HEK293 (cell line): ENCODE data around the gene DCST1.
A peak's percentile ranks its signal among the peaks of the same experiment; 100 is the strongest.

ENCODE experiments used
- CTCF ChIA-PET: fragments of 350-600 bp; formaldehyde crosslinking; extraction: SDS; loops from one replicate; lab custom pipeline; 2021; ENCODE audit warnings: antibody characterized with exemption; lab: Yijun Ruan, JAX
- POLR2A ChIA-PET: fragments of 300-600 bp; formaldehyde crosslinking; extraction: SDS; loops from one replicate; lab custom pipeline; 2020; ENCODE audit warnings: antibody characterized with exemption, inconsistent platforms; lab: Yijun Ruan, JAX
- H3K27ac ChIP-seq: fragments of 200-500 bp; sonication (Bioruptor generic); 2 replicates; pipeline ENCODE4 v1.5.1; 2014; ENCODE audit warnings: low read depth, low read length, control low read depth, inconsistent platforms; ENCODE audit errors: extremely low read depth
- H3K36me3 ChIP-seq, 2 experiments: fragments of 200-500 bp in 1 of 2; sonication (Bioruptor generic) in 1 of 2; 1 replicate in 1 of 2; 2 replicates in 1 of 2; pipeline ENCODE4 v1.5.1; 2014 to 2017; ENCODE audit warnings: inconsistent platforms in 2 of 2, low read length in 2 of 2; ENCODE audit not compliant: control insufficient read depth in 2 of 2, insufficient read depth in 1 of 2
- H3K4me1 ChIP-seq: fragments of 200-500 bp; sonication (Bioruptor generic); 2 replicates; pipeline ENCODE4 v1.5.1; 2014; ENCODE audit warnings: mild to moderate bottlenecking, low read length, inconsistent platforms; ENCODE audit not compliant: control insufficient read depth, insufficient read depth
- H3K4me3 ChIP-seq: 2 replicates; pipeline ENCODE4 v1.5.1; 2011; ENCODE audit warnings: low read depth, mild to moderate bottlenecking, control low read depth, low read length, moderate library complexity
- H3K9me3 ChIP-seq: fragments of 200-500 bp; sonication (Bioruptor generic); 2 replicates; pipeline ENCODE4 v1.5.1; 2014; ENCODE audit warnings: low read depth, low read length, inconsistent platforms; ENCODE audit not compliant: control insufficient read depth, insufficient read depth
- BCL6B ChIP-seq: fragments of 450-650 bp; formaldehyde crosslinking; IDR thresholded peaks from 2 replicates; pipeline ENCODE4 v1.5.1; 2017; ENCODE audit warnings: missing biosample characterization, missing genetic modification characterization
- EGR2 ChIP-seq: fragments of 450-650 bp; formaldehyde crosslinking; IDR thresholded peaks from 2 replicates; pipeline ENCODE4 v1.5.1; 2016; ENCODE audit warnings: low read depth, missing biosample characterization, missing genetic modification characterization
- GLI2 ChIP-seq: fragments of 450-650 bp; formaldehyde crosslinking; IDR thresholded peaks from 2 replicates; pipeline ENCODE4; 2017; ENCODE audit warnings: missing biosample characterization, missing genetic modification characterization, low read depth, borderline replicate concordance
- GLIS1 ChIP-seq: fragments of 450-650 bp; formaldehyde crosslinking; IDR thresholded peaks from 2 replicates; pipeline ENCODE4 v1.5.1; 2016; ENCODE audit warnings: missing biosample characterization, missing genetic modification characterization
- INSM2 ChIP-seq: fragments of 450-650 bp; formaldehyde crosslinking; IDR thresholded peaks from 2 replicates; pipeline ENCODE4 v1.5.1; 2016; ENCODE audit warnings: missing biosample characterization, missing genetic modification characterization
- KLF10 ChIP-seq: fragments of 450-650 bp; IDR thresholded peaks from 2 replicates; pipeline ENCODE4 v1.5.1; 2018; ENCODE audit warnings: missing biosample characterization, mild to moderate bottlenecking, missing genetic modification characterization
- KLF17 ChIP-seq: fragments of 450-650 bp; formaldehyde crosslinking; IDR thresholded peaks from 2 replicates; pipeline ENCODE4 v1.5.1; 2016; ENCODE audit warnings: missing biosample characterization, missing genetic modification characterization
- PATZ1 ChIP-seq: fragments of 450-650 bp; formaldehyde crosslinking; IDR thresholded peaks from 2 replicates; pipeline ENCODE4 v1.5.1; 2016; ENCODE audit warnings: missing biosample characterization, missing genetic modification characterization
- SALL2 ChIP-seq: fragments of 450-650 bp; formaldehyde crosslinking; IDR thresholded peaks from 2 replicates; pipeline ENCODE4 v1.5.0; 2017; ENCODE audit warnings: missing biosample characterization, mild to moderate bottlenecking, missing genetic modification characterization, borderline replicate concordance
- SP2 ChIP-seq: fragments of 450-650 bp; formaldehyde crosslinking; IDR thresholded peaks from 2 replicates; pipeline ENCODE4 v1.5.1; 2016; ENCODE audit warnings: missing biosample characterization, missing genetic modification characterization
- SP3 ChIP-seq: fragments of 450-650 bp; formaldehyde crosslinking; IDR thresholded peaks from 2 replicates; pipeline ENCODE4 v1.5.1; 2016; ENCODE audit warnings: missing biosample characterization, missing genetic modification characterization
- SP7 ChIP-seq: fragments of 450-650 bp; formaldehyde crosslinking; IDR thresholded peaks from 2 replicates; pipeline ENCODE4 v1.5.1; 2016; ENCODE audit warnings: missing biosample characterization, missing genetic modification characterization
- ZBTB10 ChIP-seq: fragments of 450-650 bp; formaldehyde crosslinking; IDR thresholded peaks from 2 replicates; pipeline ENCODE4 v1.5.1; 2016; ENCODE audit warnings: missing biosample characterization, missing genetic modification characterization
- ZBTB17 ChIP-seq: fragments of 450-650 bp; formaldehyde crosslinking; IDR thresholded peaks from 2 replicates; pipeline ENCODE4 v1.5.1; 2016; ENCODE audit warnings: missing biosample characterization, missing genetic modification characterization
- ZBTB20 ChIP-seq: fragments of 450-650 bp; formaldehyde crosslinking; IDR thresholded peaks from 2 replicates; pipeline ENCODE4 v1.5.1; 2016; ENCODE audit warnings: missing biosample characterization, missing genetic modification characterization
- ZBTB7A ChIP-seq: fragments of 450-650 bp; formaldehyde crosslinking; IDR thresholded peaks from 2 replicates; pipeline ENCODE4 v1.5.1; 2016; ENCODE audit warnings: low read depth, missing biosample characterization, missing genetic modification characterization
- ZFHX2 ChIP-seq: fragments of 450-650 bp; formaldehyde crosslinking; conservative IDR thresholded peaks from 2 replicates; pipeline ENCODE4 v1.5.1; 2016; ENCODE audit warnings: missing biosample characterization, missing genetic modification characterization
- ZFP69B ChIP-seq: fragments of 450-650 bp; formaldehyde crosslinking; IDR thresholded peaks from 2 replicates; pipeline ENCODE4 v1.5.1; 2016; ENCODE audit warnings: missing biosample characterization, missing genetic modification characterization
- ZNF2 ChIP-seq: fragments of 450-650 bp; formaldehyde crosslinking; IDR thresholded peaks from 2 replicates; pipeline ENCODE4 v1.5.1; 2016; ENCODE audit warnings: missing biosample characterization, missing genetic modification characterization
- ZNF341 ChIP-seq: fragments of 450-650 bp; formaldehyde crosslinking; IDR thresholded peaks from 2 replicates; pipeline ENCODE4; 2016; ENCODE audit warnings: low read depth, missing biosample characterization, missing genetic modification characterization
- ZNF366 ChIP-seq: fragments of 450-650 bp; formaldehyde crosslinking; conservative IDR thresholded peaks from 2 replicates; pipeline ENCODE4 v1.5.1; 2016; ENCODE audit warnings: missing biosample characterization, missing genetic modification characterization
- ZNF426 ChIP-seq: fragments of 450-650 bp; formaldehyde crosslinking; IDR thresholded peaks from 2 replicates; pipeline ENCODE4 v1.5.1; 2017; ENCODE audit warnings: missing biosample characterization, missing genetic modification characterization, mild to moderate bottlenecking, inconsistent platforms, moderate library complexity
- ZNF473 ChIP-seq: fragments of 450-650 bp; formaldehyde crosslinking; IDR thresholded peaks from 2 replicates; pipeline ENCODE4 v1.5.1; 2017; ENCODE audit warnings: missing biosample characterization, missing genetic modification characterization
- ZNF501 ChIP-seq: fragments of 450-650 bp; formaldehyde crosslinking; IDR thresholded peaks from 2 replicates; pipeline ENCODE4 v1.5.1; 2016; ENCODE audit warnings: missing biosample characterization, missing genetic modification characterization
- ZNF555 ChIP-seq: fragments of 450-650 bp; formaldehyde crosslinking; conservative IDR thresholded peaks from 2 replicates; pipeline ENCODE4 v1.5.1; 2017; ENCODE audit warnings: missing biosample characterization, mild to moderate bottlenecking, missing genetic modification characterization, inconsistent platforms
- ZNF692 ChIP-seq: fragments of 450-650 bp; formaldehyde crosslinking; IDR thresholded peaks from 2 replicates; pipeline ENCODE4 v1.5.1; 2016; ENCODE audit warnings: missing biosample characterization, missing genetic modification characterization
- ZNF792 ChIP-seq: fragments of 450-650 bp; formaldehyde crosslinking; IDR thresholded peaks from 2 replicates; pipeline ENCODE4 v1.5.1; 2016; ENCODE audit warnings: missing biosample characterization, missing genetic modification characterization

Gene DCST1

GRCh38 chr1:155082301-155083051 is 48.9 kb downstream of the DCST1 start:
- no peaks in the 10 kb centered on the region for H3K9me3 ChIP-seq
- POLR2A ChIA-PET = interaction anchor here (0.7 kb wide), 1 partner anchor 1455 kb away, joined by 5 read pairs; the partner anchor contains the start of gene S100A13
- CTCF ChIA-PET = interaction anchor here (0.5 to 4.5 kb wide), 4 partner anchors 10 to 38 kb away, joined by 3 to 117 read pairs (median 50); partner anchors contain the start of gene EFNA4
- TF ChIP-seq ZNF341 (tag by site-specific recombination) (peak; percentile 74), KLF10 (tag by site-specific recombination) (peak; percentile 67), ZNF692 (tag by site-specific recombination) (peak; percentile 47; the same call in 1 of the 2 replicates), ZBTB10 (peak; percentile 78; the same call in 1 of the 2 replicates), ZNF501 (tag by site-specific recombination) (no peak), ZBTB17 (peak; percentile 70), EGR2 (peak; percentile 68), ZNF2 (tag by site-specific recombination) (no peak), ZNF426 (no peak), ZFP69B (tag by site-specific recombination) (peak; percentile 92), GLIS1 (tag by site-specific recombination) (peak; percentile 68), SALL2 (tag by site-specific recombination) (no peak), SP2 (peak; percentile 70), KLF17 (0 out of 2 replicates have a peak, but pooled peaks have one; percentile 21), PATZ1 (tag by site-specific recombination) (peak; percentile 54), INSM2 (no peak), ZNF792 (tag by site-specific recombination) (no peak), BCL6B (tag by site-specific recombination) (no peak), ZNF366 (peak; percentile 48), ZFHX2 (tag by site-specific recombination) (peak; percentile 62), ZNF473 (tag by site-specific recombination) (no peak), GLI2 (tag by site-specific recombination) (no peak), SP3 (tag by site-specific recombination) (peak; percentile 34; the same call in 1 of the 2 replicates), ZBTB7A (no peak), SP7 (peak; percentile 9; the same call in 1 of the 2 replicates), ZNF555 (tag by site-specific recombination) (no peak), ZBTB20 (tag by site-specific recombination) (0 out of 2 replicates have a peak, but pooled peaks have one; percentile 16)
- H3K27ac ChIP-seq = no peak overlapping the region
- peaks cover 15% of the 10 kb centered on the region for H3K4me1 ChIP-seq
- no peak overlapping the region for H3K4me3 ChIP-seq
- no peaks in the 10 kb centered on the region for H3K36me3 ChIP-seq
